ENCODE measurements around the gene ZCCHC7.
"Not testable (repeated sequence)": the region's sequence is repeated elsewhere in the genome, so short reads cannot be mapped to it uniquely, and the experiment has no call there.

The ZCCHC7 gene

DNA sequence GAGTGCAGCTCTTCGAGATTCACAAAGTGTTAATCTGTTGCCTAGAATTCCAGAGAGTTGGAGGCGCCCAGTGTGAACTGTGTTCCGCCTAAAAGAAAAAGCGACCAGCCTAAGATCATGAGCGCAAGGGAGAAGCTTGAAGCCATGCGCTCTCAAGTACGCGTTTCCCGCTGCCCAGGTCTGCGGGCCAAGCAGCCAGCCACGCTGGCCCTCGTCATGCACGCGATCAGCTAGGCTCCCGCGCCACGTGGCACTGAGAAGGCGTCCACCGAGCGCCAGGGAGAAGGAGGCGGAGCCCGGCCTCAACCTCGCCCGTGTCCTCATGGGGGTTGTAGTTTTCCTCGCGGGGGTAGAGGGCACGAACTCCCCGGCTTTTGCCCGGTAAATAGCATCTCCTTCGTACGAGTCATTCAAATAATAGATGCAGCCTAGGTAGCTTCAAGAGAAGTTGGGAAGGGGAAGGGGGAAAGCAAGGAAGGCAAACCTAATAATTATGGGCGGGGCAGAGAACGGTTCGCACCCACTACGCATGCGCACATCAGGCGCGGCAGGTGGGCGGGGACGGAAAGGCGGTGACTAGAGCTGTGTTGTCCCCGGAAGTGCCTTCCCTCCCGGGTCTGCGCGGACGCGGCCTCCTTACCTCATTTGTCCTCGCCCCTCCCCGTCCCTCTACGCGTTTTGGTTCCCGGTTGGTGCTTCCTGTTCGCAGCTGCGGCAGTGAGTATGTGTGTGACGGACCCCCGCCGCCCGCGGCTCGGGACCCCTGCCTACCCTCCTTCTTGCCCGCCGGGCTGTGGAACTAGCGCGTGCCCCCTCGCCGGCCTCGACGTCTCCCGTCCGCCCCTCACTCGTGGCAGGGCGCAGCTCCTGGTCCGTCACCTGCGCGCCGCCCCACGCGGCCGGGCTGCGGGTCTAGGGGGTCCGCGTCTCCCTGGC, at the start of gene ZCCHC7:
ZCCHC7 (plus strand) TSS at position 668 of the 936 bp plus-strand sequence.
- peak; percentile 93 for DNase-seq (ENCODE audit: low spot score)

DNA sequence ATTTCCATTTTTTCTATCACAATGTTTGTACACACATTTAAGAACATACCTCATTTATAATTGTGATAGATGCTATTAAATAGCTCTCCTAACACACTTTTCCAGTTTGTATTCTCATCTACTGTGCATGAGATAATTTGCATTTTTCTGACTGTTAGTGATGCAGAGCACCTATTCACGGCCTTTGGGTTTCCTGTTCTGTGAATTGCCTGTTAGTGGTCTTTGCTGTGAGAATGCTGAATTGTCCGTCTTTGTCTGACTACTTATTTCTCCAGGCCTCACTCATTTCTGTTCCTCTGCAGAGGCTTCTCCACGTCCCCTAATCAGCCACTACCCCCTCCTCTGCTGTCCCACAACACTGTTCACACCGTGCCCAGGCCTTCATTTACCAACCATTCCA, 45.6 kb upstream of the ZCCHC7 start:
- not testable (repeated sequence) for DNase-seq (ENCODE audit: low spot score)

DNA sequence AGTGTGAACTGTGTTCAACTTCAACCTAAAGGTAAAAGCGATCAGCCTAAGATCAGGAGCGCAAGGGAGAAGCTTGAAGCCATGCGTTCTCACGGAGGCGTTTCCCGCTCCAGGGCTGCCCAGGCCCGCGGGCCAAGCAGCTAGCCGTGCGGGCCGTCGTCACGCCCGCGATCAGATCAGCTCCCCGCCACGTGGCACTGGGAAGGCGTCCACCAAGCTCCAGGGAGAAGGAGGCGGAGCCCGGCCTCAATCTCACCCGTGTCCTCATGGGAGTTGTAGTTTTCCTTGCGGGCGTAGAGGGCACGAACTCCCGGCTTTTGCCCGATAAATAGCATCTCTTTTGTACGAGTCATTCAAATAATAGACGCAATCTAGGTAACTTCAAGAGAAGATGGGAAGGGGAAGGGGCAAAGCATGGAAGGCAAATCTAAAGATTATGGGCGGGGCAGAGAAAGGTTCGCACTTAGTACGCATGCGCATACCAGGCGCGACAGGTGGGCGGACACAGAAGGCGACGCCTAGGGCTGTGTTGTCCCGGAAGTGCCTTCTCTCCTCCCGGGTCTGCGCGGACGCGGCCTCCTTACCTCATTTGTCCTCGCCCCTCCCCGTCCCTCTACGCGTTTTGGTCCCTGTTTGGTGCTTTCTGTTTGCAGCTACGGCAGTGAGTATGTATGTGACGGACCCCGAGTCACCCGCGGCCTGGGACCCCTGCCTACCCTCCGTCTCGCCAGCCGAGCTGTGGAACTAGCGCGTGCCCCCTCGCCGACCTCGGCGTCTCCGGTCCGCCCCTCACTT, 40.8 kb upstream of the ZCCHC7 start:
- DNase-seq (ENCODE audit: low spot score): peak; percentile 86

DNA sequence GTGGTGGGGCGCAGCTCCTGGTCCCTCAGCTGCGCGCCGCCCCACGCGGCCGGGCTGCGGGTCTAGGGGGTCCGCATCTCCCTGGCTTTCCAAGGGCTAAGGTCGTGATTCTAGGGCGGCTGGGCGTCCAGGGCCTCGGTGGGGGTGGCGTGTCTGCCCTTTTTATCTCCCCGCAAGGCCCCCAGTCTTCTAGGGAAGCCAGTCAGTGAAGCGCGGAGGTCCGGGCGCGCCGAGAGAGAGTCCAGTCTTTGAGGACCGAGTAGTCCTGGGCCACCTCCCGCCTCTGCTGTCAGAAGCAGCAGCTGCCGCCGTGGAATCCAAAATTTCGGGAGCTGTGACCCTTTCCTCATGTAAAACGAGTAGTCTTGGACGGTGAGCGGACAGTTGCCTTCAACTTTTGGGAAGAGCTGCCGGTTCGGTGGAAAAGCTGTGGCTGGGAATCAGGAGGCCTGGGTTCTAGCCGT, 40.2 kb upstream of the ZCCHC7 start:
- not testable (repeated sequence) for DNase-seq (ENCODE audit: low spot score)

DNA sequence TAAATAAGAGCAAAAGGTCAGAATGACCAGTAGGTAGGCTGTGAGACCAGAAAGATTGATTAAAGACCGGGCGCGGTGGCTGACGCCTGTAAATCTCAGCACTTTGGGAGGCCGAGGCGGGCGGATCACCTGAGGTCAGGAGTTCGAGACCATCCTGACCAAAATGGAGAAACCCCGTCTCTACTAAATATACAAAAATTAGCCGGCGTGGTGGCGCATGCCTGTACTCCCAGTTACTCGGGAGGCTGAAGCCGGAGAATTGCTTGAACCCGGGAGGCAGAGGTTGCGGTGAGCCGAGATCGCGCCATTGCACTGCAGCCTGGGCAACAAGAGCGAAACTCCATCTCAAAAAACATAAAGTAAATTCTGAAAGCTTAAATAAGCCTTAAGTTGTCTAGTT, 38.9 kb upstream of the ZCCHC7 start:
- not testable (repeated sequence) for DNase-seq (ENCODE audit: low spot score)

DNA sequence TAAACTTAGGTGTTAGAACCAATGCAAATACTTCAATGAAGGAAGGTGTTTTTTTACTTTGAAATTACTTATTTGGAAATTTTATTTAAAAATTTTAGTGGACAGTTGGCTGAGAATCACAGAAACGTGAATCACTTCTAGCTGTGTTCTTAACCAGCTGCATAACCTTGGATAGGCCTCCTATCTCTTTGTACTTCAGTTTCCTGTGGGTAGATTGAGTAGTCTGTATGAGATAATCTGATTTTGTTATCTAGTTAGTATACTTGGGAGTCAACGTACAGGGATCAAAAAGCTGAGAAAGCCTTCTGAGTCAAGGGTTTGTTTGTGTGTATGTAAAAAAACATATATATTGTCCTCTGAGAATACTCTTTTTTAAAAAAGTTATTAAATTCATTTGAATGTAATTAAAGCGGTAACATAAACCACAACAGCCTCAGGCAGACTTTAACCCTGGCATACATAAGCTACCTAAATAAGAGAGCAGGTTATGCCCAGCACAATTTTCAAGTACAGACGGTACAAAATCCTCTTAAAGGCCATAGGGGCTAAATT, 38.1 kb upstream of the ZCCHC7 start:
- DNase-seq (ENCODE audit: low spot score): no peak

DNA sequence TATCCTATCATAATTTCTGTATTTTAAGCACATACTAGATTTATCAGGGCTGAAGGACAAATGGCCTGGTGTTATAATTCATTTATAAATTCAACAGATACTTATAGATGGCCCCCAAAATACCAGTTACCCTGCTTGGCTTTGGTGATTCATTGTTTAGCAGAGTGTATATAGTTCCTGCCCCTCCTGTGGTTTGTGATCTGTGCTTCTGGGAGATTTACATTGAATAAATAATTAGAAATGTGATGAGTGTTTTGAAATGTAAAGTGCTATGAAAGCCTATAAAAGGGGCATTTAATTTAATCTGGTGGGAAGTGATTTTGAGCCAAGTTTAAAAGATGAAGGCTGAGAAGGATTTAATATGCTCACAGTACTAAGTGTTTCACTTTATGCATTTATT, 36.7 kb upstream of the ZCCHC7 start:
- no peak for DNase-seq (ENCODE audit: low spot score)

DNA sequence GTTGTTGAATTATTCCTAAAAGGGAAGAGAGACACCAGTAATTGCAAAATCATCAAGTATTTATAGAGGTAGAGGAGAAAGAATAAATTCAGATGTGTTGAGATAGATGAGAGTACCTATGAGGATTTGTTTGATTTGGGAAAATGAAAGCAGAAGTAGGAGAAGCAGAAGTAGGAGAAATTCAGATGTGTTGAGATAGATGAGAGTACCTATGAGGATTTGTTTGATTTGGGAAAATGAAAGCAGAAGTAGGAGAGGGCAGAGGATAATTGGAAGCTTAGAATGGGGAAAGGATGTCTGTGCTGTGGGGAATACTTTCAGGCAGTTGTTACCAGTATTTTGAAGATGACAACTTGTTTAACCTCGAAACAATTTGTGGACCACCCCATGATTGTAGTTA, 35.1 kb upstream of the ZCCHC7 start:
- DNase-seq (ENCODE audit: low spot score): no peak

DNA sequence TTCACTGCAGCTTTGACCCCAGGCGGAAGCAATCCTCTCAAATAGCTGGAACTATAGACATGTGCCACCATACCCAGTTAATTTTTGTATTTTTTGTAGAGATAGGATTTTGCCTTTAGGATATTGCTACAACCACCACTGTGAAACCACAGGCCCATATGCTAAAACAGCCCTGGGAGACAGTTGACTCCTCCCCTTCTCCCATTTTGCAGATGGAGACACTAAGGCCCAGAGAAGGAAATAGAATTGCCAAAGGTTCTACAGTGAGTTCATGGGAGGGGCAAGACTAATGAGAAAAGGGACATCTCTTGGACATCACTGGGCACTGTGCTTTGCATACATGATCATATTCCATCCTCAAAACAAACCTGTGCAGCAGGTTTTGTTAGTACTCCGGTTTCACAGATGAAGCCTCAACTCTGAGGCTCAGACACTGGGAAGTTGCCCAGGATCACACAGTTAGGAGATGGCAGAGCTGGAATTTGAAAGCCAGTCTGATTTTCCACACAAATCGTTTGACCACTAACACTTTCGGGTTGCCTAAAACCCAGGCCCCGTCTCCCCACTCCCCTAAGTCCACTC, 27.6 kb upstream of the ZCCHC7 start:
- DNase-seq (ENCODE audit: low spot score): not testable (repeated sequence)

DNA sequence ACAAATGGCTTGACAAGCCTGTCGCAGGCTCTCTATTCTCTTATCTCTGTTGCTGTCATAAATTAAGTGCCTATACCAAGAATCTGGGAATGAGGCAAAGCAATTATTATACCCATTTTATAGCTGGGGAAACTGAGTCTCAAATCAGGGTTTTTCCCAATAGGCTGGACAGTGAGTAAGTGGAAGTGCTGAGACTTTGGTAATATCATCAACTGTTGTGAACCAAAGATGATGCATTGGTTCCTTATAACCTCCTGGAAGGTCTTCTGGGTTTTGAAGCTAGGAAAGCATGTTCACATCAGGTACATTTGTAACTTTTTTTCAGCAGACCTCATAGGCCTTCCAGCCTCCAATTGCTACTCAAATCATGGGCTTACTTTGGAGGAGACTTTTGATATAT, 25.6 kb upstream of the ZCCHC7 start:
- DNase-seq (ENCODE audit: low spot score): no peak

DNA sequence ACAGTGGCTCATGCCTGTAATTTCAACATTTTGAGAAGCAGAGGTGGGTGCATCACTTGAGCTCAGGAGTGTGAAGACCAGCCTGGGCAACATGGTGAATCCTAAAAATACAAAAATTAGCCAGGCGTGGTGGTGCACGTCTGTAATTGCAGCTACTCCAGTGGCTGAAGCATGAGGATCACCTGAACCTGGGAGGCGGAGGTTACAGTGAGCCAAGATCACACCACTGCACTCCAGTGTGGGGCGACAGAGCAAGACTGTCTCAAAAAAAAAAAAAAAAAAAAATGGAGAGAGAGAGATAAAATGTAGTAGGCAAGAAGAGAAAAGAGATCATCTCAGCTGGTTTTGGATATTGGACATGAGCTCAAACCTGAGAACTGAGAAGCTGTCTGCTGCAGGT, 23.7 kb upstream of the ZCCHC7 start:
- DNase-seq (ENCODE audit: low spot score): no peak

DNA sequence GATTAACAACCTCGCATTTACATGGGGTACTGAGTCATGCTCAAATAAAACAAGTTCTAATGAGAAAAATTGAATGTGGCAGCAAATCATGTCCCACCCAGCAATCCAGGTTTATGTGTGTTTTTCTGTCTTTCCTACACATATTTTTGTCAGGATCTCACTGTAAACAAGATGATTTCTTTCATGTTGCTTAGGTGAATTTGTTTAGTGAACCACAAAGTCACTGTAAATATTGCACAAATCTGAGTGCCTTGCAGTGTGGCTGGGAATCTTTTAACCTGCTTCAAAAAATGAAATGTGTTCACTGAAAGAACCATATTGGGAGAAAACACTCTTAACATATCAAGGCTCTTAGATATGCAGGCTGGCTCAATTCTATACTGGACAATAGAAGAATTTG, 23.1 kb upstream of the ZCCHC7 start:
- DNase-seq (ENCODE audit: low spot score): no peak

DNA sequence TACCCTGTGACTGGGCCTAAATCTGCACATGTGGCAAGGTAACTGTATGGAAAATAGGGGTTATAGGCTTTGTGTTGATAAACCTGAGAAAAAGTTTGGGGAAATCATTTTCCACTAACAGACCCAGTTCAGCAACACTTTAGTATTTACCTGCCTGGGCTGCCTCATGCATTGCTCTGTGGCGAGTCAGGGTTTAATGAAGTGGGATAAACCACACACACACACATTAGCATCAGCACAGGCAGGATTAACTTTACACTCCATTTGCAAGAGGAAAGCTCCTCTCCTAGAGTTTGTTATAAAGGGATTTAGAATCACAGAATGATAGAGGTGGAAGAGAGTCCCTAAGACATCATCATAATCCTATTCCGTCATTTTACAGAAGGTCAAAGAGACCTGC, 20.0 kb upstream of the ZCCHC7 start:
- DNase-seq (ENCODE audit: low spot score): no peak

DNA sequence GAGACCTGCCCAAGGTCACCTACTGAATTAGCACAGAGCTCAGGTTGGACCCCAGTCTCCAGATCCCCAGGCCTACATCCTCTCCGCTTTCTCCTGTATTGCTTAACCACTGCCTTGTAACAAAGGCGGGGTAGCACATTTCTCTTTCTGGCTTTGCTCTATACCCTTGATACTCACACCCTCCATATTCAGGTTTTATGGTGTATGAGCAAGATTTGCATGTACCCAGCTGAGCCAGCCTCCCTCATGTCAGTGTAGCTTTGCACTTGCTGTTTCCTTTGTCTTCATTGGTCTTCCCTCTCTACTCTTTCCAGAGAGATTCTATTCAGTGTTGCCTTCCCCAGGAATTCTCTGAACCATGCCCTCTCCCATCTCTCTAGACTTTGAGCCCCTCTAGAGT, 19.6 kb upstream of the ZCCHC7 start:
- no peak for DNase-seq (ENCODE audit: low spot score)

DNA sequence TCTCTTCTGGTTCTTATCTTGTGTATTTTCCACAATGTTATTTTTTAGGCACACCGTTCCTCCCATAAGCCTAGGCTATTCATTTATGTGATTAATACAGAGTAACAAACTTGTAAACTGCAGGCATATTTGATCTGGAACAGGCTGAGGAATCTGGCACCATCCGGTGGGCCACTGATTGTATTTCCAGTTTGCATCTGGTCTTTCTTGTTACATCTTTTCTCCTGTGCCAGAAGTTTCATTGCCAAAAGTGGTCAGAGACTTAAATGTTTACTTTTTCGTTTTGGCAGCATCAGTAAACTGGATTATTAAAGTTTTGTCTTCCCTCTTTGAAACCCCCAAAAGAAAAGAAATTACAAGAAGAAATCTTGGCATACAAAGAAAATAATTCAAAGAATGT, 17.9 kb upstream of the ZCCHC7 start:
- DNase-seq (ENCODE audit: low spot score): no peak

DNA sequence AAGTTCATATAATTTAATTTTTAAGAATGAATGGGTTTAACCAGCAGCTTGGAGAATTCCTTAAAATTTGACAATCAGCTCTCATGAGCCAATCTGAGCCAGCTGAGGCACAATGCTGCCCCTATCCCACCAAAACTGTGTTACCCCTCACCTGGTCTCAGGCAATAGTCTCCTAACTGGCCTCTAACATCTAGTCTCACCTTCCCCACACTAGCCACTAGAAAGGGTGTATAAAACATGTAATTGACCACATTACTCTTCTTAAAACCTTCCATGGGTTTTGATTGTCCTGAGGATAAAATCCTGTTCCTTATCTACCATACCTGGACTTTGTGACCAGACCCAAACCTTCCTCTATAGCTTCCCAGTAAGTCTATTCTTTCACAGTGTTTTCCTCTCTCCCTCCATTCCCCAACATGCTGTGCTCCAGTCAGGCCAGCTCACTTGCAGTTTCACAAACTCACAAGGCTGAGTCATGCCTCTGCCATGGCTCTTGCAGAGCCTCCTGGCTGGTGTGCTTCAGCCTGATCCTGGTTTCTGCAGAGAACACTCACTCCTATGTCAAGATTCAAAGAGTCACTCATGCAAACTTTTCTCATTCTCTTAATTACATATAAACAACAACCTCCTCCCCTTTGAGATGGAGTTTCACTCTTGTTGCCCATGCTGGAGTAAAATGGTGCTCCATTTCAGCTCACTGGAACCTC, 16.0 kb upstream of the ZCCHC7 start:
- no peak for DNase-seq (ENCODE audit: low spot score)

DNA sequence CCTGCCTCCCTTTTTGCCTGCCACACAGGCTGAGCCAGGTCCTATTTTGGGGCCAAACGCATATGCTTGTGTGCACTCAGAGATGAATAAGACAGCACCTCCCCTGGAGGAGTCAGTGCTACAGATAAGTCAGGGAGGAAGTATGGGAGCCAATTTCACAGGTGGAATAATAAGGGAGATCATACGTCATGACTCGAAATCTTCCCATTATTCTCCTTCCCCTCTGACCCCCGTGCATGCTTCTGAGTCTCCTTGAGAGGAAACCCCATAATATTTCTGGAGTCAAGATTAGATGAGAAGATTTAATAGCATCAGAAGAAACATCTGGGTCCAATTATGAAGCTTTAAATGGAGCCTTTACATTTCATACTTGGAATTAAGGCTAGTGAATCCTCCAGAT, 15.1 kb upstream of the ZCCHC7 start:
- DNase-seq (ENCODE audit: low spot score): no peak

DNA sequence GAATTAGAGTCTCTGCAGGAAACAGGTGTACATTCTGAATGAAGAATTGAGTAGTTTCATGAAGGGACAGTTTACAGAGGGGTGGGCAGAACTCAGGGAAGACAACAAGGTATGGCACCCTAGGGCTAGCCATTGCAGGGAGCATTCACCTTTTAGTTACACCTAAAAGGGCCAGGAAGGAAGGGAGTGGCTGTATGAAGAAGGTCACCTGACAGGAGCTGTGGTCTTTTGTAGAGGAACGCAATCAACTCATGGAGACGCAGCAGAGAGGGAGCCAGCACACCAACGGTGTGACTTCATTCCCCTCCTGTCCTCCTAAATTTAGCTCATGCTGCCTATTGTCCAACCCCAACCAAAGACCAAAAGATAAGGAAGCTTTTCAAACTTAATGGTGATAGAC, 12.7 kb upstream of the ZCCHC7 start:
- DNase-seq (ENCODE audit: low spot score): no peak

DNA sequence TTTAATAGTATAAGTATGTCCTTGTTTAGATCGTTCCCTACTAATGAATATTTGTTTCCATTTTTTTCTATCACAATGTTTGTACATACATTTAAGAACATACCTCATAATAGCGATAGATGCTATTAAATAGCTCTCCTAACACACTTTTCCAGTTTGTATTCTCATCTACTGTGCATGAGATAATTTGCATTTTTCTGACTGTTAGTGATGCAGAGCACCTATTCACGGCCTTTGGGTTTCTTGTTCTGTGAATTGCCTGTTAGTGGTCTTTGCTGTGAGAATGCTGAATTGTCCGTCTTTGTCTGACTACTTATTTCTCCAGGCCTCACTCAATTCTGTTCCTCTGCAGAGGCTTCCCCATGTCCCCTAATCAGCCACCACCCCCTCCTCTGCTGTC, 5.9 kb upstream of the ZCCHC7 start:
- not testable (repeated sequence) for DNase-seq (ENCODE audit: low spot score)

DNA sequence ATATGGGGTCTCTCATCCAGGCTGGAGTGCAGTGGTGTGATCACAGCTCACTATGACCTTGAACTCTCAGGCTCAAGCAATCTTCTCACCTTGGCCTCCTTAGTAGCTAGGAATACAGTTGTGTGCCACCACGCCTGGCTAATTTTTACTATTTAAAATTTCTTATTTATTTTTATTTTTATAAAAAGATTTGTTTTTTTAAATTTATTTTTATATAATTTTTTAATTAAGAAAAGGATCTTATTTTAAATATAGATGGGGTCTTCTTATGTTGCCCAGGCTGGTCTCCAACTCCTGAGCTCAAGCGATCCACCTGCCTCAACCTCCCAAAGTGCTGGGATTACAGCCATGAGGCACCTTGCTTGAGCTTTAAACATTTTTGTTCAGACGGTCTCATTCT, 2.4 kb upstream of the ZCCHC7 start:
- no peak for DNase-seq (ENCODE audit: low spot score)

DNA sequence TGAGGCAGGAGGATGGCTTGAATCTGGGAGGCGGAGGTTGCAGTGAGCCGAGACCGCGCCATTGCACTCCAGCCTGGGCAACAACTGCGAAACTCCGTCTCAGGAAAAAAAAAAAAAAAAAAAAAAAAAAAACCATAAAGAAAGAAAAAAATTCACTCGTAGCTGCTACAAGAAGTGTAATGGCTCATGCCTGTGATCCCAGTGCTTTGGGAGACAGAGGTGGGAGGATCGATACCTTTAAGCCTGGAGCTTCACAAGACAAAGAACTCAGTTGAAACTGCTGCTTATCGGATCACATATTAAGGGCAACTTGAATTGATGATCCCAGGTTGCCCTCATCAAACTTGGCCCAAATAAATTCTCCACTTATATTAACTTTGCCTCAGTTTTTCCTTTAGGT, 1.0 kb upstream of the ZCCHC7 start:
- no peak for DNase-seq (ENCODE audit: low spot score)

DNA sequence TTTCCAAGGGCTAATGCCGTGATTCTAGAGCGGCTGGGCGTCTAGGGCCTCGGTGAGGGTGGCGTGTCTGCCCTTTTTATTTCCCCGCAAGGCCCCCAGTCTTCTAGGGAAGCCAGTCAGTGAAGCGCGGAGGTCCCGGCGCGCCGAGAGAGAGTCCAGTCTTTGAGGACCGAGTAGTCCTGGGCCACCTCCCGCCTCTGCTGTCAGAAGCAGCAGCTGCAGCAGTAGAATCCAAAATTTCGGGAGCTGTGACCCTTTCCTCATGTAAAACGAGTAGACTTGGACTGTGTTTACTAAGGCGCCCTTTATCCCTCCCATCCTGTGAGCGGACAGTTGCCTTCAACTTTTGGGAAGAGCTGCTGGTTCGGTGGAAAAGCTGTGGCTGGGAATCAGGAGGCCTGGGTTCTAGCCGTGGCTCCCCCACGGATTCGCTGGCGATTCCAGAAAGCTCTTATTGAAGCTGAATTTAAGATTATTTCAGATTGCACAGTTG, 515 bp downstream of the ZCCHC7 start:
- peak; percentile 8 for DNase-seq (ENCODE audit: low spot score)

All from HuH-7.5 (cell line).